MG63 (cell line): Measurements from ENCODE around the gene NDUFA5. TPM values are rescaled to one million over a fixed set of nuclear protein-coding genes. Genes with fewer than 3 reads are reported as not detected.

Source experiments
- total RNA-seq: library from RNA; depleted of rRNA; stranded (reverse); fragments of >200 nt; shearing (Covaris generic); gene quantifications from 2 replicates; pipeline ENCODE4 v1.2.3, GENCODE V29; 2014; ENCODE audit warnings: low replicate concordance; rRNA removed

NDUFA5 gene
- total RNA-seq, 1 experiment from 2014 or later: 15.9 TPM

Other genes with a start within 250 kb of the NDUFA5 start
- not detected in 2 replicates for gene IQUB, start 23.2 kb downstream of the NDUFA5 start, total RNA-seq
- not detected in 2 replicates for gene ASB15, start 44.0 kb upstream of the NDUFA5 start, total RNA-seq
- not detected in 2 replicates for gene LMOD2, start 98.0 kb upstream of the NDUFA5 start, total RNA-seq
- gene WASL, start 191.2 kb upstream of the NDUFA5 start, total RNA-seq: 1.4 TPM in 2 replicates